Measurements from ENCODE around the gene PIGV.

PIGV gene

GRCh38 chr1:26758358-26758757 is 29.4 kb upstream of the PIGV start:
- H3K4me1 Mint-ChIP-seq (ENCODE audit: low read depth) = peaks cover 22% of the 10 kb centered on the region
- H3K36me3 Mint-ChIP-seq (ENCODE audit: low read depth) = peaks cover 63% of the 10 kb centered on the region
- H3K27me3 Mint-ChIP-seq = no peaks in the 10 kb centered on the region
- H3K27ac Mint-ChIP-seq = no peak overlapping the region
- no peaks in the 10 kb centered on the region for H3K9me3 Mint-ChIP-seq
- no peak overlapping the region for H3K4me3 Mint-ChIP-seq

DNA sequence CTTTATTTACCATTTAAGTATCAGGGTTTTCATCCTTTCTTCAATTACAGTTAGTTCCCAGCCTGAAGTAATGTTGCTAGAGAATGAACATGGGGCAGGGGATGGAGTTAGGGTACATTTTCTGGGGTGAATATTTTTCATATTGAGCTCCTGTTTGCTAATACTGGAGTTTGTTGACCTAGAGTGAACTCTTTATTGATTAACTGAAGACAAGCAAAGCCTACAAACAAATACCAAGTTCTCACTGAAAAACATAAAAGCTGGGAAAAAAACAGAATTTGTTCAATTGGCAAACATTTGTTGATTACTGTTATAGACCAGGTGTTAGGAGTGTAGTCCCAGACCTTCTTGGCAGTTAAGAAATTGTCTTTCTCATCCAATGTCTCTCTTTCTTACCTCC is 28.2 kb upstream of the PIGV start:
- peaks cover 19% of the 10 kb centered on the region for H3K4me1 Mint-ChIP-seq (ENCODE audit: low read depth)
- H3K4me3 Mint-ChIP-seq = no peak overlapping the region
- H3K27ac Mint-ChIP-seq = no peak overlapping the region
- peaks cover 62% of the 10 kb centered on the region for H3K36me3 Mint-ChIP-seq (ENCODE audit: low read depth)
- no peaks in the 10 kb centered on the region for H3K27me3 Mint-ChIP-seq
- no peaks in the 10 kb centered on the region for H3K9me3 Mint-ChIP-seq

DNA sequence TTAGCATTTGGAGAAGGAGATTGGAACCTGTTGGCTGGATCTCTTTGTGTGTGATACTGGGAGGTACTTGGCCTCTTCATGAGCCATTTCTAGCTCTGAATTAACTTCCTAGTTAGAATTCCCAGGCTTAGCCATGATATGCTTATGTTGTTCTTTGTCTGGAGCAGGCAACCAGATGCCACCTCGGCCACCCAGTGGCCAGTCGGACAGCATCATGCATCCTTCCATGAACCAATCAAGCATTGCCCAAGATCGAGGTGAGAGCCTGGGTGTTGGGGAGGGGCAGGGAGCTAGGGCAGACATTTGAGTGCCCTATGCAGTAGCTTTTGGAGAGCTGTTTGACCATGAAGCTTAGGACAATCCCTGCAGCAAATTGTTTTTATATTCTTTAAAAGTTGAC is 26.5 kb upstream of the PIGV start:
- H3K4me1 Mint-ChIP-seq (ENCODE audit: low read depth) = peaks cover 19% of the 10 kb centered on the region
- no peak overlapping the region for H3K27ac Mint-ChIP-seq
- no peaks in the 10 kb centered on the region for H3K27me3 Mint-ChIP-seq
- H3K36me3 Mint-ChIP-seq (ENCODE audit: low read depth) = peaks cover 71% of the 10 kb centered on the region
- no peak overlapping the region for H3K4me3 Mint-ChIP-seq
- no peaks in the 10 kb centered on the region for H3K9me3 Mint-ChIP-seq

DNA sequence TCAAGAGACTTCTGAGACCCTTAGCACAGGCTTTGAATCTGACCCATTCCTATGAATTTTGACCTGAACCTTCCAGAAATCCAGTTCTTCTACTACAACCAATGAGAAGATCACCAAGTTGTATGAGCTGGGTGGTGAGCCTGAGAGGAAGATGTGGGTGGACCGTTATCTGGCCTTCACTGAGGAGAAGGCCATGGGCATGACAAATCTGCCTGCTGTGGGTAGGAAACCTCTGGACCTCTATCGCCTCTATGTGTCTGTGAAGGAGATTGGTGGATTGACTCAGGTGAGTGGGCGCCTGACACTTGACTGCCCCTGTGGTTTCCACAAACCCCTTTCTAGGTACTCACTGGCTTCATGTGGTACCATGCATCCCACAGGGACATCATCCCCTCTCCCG is 20.0 kb upstream of the PIGV start:
- H3K27me3 Mint-ChIP-seq = no peaks in the 10 kb centered on the region
- peaks cover 88% of the 10 kb centered on the region for H3K36me3 Mint-ChIP-seq (ENCODE audit: low read depth)
- H3K4me3 Mint-ChIP-seq = no peak overlapping the region
- H3K4me1 Mint-ChIP-seq (ENCODE audit: low read depth) = peaks cover 51% of the 10 kb centered on the region
- peak overlapping the region; percentile 84 for H3K27ac Mint-ChIP-seq
- H3K9me3 Mint-ChIP-seq = no peaks in the 10 kb centered on the region

GRCh38 chr1:26768755-26769154 is 19.0 kb upstream of the PIGV start:
- Mint-ChIP-seq H3K27ac (no peak overlapping the region), H3K4me3 (no peak overlapping the region)

GRCh38 chr1:26771285-26771642 is 16.5 kb upstream of the PIGV start:
- Mint-ChIP-seq H3K4me3 (no peak overlapping the region), H3K4me1 (ENCODE audit: low read depth) (peaks cover 44% of the 10 kb centered on the region), H3K36me3 (ENCODE audit: low read depth) (peaks cover 97% of the 10 kb centered on the region), H3K9me3 (no peaks in the 10 kb centered on the region), H3K27ac (peak overlapping the region; percentile 75), H3K27me3 (no peaks in the 10 kb centered on the region)

More at GRCh38 chr1:26768755-26769154, 19.0 kb upstream of the PIGV start:
- Mint-ChIP-seq H3K36me3 (ENCODE audit: low read depth) (peaks cover 91% of the 10 kb centered on the region), H3K9me3 (no peaks in the 10 kb centered on the region), H3K4me1 (ENCODE audit: low read depth) (peaks cover 53% of the 10 kb centered on the region), H3K27me3 (no peaks in the 10 kb centered on the region)

DNA sequence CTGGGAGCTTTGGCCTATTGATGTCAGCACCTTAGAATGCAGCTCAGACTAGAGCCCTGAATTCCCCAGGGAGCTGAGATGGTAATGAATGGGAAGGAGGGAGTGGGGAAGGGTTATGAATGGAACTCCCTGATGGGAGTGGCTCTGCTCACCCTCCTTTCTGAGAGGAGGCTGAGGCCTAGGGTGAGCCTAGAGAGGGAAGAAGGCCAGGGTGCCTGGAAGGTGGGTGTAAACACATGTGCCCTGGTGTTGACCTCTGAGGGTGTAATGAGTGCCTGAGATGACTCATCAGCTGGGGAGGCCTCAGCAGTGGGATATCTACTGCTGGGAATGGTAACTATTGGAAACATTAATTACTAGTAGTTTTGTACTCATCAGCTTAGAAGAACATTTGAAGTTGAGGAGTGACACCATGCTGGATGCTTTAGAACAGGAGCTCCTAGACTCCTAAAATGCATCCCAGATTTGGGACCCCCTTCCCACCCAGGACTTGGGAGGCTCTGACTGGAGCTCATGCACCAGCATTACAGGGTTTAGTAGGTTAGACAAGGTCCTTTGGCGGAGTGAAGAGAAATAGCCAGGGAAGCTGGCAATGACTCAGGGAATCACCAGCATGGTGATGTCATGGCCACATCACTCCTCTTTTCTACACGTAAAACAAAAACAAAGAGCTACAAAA is 16.0 kb upstream of the PIGV start:
- Mint-ChIP-seq H3K27me3 (no peaks in the 10 kb centered on the region), H3K4me1 (ENCODE audit: low read depth) (peaks cover 42% of the 10 kb centered on the region), H3K27ac (peak overlapping the region; percentile 75)

DNA sequence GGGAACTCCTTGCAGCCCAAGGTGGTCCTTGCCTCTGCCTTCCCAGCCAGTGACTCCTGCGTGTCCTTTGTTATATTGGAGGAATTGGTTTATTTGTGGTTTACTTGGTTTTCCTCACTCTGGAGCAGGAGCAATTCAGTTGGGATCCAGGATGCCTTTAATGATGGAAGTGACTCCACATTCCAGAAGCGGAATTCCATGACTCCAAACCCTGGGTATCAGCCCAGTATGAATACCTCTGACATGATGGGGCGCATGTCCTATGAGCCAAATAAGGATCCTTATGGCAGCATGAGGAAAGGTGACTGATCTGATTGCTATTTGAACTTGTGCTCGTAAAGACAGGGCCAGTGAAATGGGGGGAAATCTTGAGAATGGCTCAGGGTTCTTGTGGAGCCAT is 15.1 kb upstream of the PIGV start:
- H3K9me3 Mint-ChIP-seq = no peaks in the 10 kb centered on the region
- H3K4me1 Mint-ChIP-seq (ENCODE audit: low read depth) = peaks cover 33% of the 10 kb centered on the region
- no peaks in the 10 kb centered on the region for H3K27me3 Mint-ChIP-seq

More for the DNA sequence above, 16.0 kb upstream of the PIGV start:
- Mint-ChIP-seq H3K4me3 (no peak overlapping the region), H3K36me3 (ENCODE audit: low read depth) (peaks cover 97% of the 10 kb centered on the region), H3K9me3 (no peaks in the 10 kb centered on the region)

DNA sequence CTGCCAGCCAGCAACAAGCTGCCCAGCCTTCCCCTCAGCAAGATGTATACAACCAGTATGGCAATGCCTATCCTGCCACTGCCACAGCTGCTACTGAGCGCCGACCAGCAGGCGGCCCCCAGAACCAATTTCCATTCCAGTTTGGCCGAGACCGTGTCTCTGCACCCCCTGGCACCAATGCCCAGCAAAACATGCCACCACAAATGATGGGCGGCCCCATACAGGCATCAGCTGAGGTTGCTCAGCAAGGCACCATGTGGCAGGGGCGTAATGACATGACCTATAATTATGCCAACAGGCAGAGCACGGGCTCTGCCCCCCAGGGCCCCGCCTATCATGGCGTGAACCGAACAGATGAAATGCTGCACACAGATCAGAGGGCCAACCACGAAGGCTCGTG is 13.3 kb upstream of the PIGV start:
- Mint-ChIP-seq H3K27me3 (no peaks in the 10 kb centered on the region), H3K4me3 (no peak overlapping the region), H3K9me3 (no peaks in the 10 kb centered on the region), H3K4me1 (ENCODE audit: low read depth) (peaks cover 38% of the 10 kb centered on the region), H3K27ac (no peak overlapping the region), H3K36me3 (ENCODE audit: low read depth) (peaks cover 90% of the 10 kb centered on the region)

More for the DNA sequence above, 15.1 kb upstream of the PIGV start:
- no peak overlapping the region for H3K4me3 Mint-ChIP-seq
- H3K27ac Mint-ChIP-seq = no peak overlapping the region
- H3K36me3 Mint-ChIP-seq (ENCODE audit: low read depth) = peaks cover 92% of the 10 kb centered on the region

GRCh38 chr1:26775666-26776065 is 12.1 kb upstream of the PIGV start:
- H3K27me3 Mint-ChIP-seq = no peaks in the 10 kb centered on the region
- peaks cover 32% of the 10 kb centered on the region for H3K4me1 Mint-ChIP-seq (ENCODE audit: low read depth)
- H3K9me3 Mint-ChIP-seq = no peaks in the 10 kb centered on the region
- H3K36me3 Mint-ChIP-seq (ENCODE audit: low read depth) = peaks cover 79% of the 10 kb centered on the region
- H3K27ac Mint-ChIP-seq = no peak overlapping the region
- H3K4me3 Mint-ChIP-seq = no peak overlapping the region

DNA sequence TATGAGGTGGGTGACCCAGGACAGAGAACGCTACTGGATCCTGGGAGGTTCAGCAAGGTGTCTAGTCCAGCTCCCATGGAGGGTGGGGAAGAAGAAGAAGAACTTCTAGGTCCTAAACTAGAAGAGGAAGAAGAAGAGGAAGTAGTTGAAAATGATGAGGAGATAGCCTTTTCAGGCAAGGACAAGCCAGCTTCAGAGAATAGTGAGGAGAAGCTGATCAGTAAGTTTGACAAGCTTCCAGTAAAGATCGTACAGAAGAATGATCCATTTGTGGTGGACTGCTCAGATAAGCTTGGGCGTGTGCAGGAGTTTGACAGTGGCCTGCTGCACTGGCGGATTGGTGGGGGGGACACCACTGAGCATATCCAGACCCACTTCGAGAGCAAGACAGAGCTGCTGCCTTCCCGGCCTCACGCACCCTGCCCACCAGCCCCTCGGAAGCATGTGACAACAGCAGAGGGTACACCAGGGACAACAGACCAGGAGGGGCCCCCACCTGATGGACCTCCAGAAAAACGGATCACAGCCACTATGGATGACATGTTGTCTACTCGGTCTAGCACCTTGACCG is 8.6 kb upstream of the PIGV start:
- peaks cover 67% of the 10 kb centered on the region for H3K36me3 Mint-ChIP-seq (ENCODE audit: low read depth)
- no peaks in the 10 kb centered on the region for H3K9me3 Mint-ChIP-seq
- H3K27ac Mint-ChIP-seq = peak overlapping the region; percentile 13
- no peak overlapping the region for H3K4me3 Mint-ChIP-seq
- H3K27me3 Mint-ChIP-seq = no peaks in the 10 kb centered on the region
- H3K4me1 Mint-ChIP-seq (ENCODE audit: low read depth) = peaks cover 47% of the 10 kb centered on the region

GRCh38 chr1:26780344-26780957 is 7.3 kb upstream of the PIGV start:
- Mint-ChIP-seq H3K27ac (peak overlapping the region; percentile 69), H3K9me3 (no peaks in the 10 kb centered on the region), H3K27me3 (no peaks in the 10 kb centered on the region), H3K36me3 (ENCODE audit: low read depth) (peaks cover 55% of the 10 kb centered on the region), H3K4me3 (no peak overlapping the region), H3K4me1 (ENCODE audit: low read depth) (peaks cover 60% of the 10 kb centered on the region)

GRCh38 chr1:26781206-26781825 is 6.4 kb upstream of the PIGV start:
- Mint-ChIP-seq H3K27ac (peak overlapping the region; percentile 38), H3K36me3 (ENCODE audit: low read depth) (peaks cover 46% of the 10 kb centered on the region), H3K4me3 (peak overlapping the region; percentile 15), H3K27me3 (no peaks in the 10 kb centered on the region), H3K4me1 (ENCODE audit: low read depth) (peaks cover 68% of the 10 kb centered on the region), H3K9me3 (no peaks in the 10 kb centered on the region)

GRCh38 chr1:26782521-26783212 is 5.1 kb upstream of the PIGV start:
- Mint-ChIP-seq H3K4me1 (ENCODE audit: low read depth) (peaks cover 82% of the 10 kb centered on the region), H3K36me3 (ENCODE audit: low read depth) (peaks cover 39% of the 10 kb centered on the region), H3K4me3 (no peak overlapping the region), H3K9me3 (no peaks in the 10 kb centered on the region), H3K27ac (peak overlapping the region; percentile 50), H3K27me3 (no peaks in the 10 kb centered on the region)

DNA sequence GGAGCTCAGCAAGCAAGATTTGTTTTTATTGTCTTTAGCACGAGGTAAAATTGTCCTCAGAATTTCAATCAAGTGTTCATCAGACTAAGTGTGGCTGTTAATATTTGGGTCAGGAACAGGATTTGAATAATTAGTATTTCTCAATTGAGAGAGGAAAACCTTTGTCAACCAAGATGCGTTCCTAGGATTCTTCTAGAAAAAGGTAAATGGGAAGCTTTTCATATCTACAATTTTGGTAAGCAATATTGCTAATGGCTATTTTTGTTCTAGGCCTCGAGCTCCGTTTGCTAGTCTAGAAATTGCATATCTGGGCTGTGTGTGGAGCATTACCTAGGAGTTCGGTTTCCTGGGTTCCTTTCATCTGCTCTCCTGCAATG is 4.1 kb upstream of the PIGV start:
- H3K4me1 Mint-ChIP-seq (ENCODE audit: low read depth) = peaks cover 77% of the 10 kb centered on the region
- H3K4me3 Mint-ChIP-seq = no peak overlapping the region
- no peaks in the 10 kb centered on the region for H3K27me3 Mint-ChIP-seq
- peaks cover 30% of the 10 kb centered on the region for H3K36me3 Mint-ChIP-seq (ENCODE audit: low read depth)
- H3K27ac Mint-ChIP-seq = peak overlapping the region; percentile 47
- H3K9me3 Mint-ChIP-seq = no peaks in the 10 kb centered on the region

All from stimulated activated naive CD8-positive, alpha-beta T cell treated with anti-CD3 and anti-CD28 coated beads, Interleukin-15, Interleukin-2, amounts not matched to agents 100 ng/mL and 50 ng/mL, for 24 hours (primary cell).